ENCODE measurements around the gene LILRA1. TPM values are rescaled to one million over a fixed set of nuclear protein-coding genes. Genes with fewer than 3 reads are reported as not detected.

The LILRA1 gene
- total and polyA plus RNA-seq, 10 of the 15 experiments (the other 5 are each of a cell fraction or from before 2014, with no cell fraction given), result 0.04 TPM; not detected in 9

DNA sequence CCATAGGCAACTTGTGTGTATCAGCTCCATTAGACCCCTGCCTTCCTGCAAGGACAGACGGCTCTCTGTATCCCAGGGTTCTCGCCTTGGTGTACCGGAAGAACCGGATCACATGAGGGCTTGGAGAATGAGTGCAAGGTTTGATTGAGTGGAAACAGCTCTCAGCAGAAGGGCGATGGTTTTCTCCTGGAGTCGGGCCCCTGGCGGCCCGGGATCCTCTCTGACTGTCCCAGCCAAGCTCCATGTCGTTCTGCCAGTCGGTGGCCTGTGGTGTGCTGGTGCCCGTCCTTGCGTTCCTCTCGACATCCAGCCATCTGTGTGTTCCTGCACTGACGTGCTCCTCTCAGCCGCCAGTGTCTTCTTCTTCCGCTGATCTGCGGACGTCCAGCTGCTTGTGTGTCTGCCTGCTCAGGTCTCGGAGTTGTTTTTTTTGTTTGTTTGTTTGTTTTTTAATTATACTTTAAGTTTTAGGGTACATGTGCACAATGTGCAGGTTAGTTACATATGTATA, 53.0 kb downstream of the LILRA1 start (continued):
- TF ChIP-seq, protein P1, sequence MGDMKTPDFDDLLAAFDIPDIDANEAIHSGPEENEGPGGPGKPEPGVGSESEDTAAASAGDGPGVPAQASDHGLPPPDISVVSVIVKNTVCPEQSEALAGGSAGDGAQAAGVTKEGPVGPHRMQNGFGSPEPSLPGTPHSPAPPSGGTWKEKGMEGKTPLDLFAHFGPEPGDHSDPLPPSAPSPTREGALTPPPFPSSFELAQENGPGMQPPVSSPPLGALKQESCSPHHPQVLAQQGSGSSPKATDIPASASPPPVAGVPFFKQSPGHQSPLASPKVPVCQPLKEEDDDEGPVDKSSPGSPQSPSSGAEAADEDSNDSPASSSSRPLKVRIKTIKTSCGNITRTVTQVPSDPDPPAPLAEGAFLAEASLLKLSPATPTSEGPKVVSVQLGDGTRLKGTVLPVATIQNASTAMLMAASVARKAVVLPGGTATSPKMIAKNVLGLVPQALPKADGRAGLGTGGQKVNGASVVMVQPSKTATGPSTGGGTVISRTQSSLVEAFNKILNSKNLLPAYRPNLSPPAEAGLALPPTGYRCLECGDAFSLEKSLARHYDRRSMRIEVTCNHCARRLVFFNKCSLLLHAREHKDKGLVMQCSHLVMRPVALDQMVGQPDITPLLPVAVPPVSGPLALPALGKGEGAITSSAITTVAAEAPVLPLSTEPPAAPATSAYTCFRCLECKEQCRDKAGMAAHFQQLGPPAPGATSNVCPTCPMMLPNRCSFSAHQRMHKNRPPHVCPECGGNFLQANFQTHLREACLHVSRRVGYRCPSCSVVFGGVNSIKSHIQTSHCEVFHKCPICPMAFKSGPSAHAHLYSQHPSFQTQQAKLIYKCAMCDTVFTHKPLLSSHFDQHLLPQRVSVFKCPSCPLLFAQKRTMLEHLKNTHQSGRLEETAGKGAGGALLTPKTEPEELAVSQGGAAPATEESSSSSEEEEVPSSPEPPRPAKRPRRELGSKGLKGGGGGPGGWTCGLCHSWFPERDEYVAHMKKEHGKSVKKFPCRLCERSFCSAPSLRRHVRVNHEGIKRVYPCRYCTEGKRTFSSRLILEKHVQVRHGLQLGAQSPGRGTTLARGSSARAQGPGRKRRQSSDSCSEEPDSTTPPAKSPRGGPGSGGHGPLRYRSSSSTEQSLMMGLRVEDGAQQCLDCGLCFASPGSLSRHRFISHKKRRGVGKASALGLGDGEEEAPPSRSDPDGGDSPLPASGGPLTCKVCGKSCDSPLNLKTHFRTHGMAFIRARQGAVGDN (IDR thresholded peaks at IDR 0.05), result no peak
- no peak for TF ChIP-seq SREBF1 (IDR thresholded peaks at IDR 0.05; ENCODE audit: low read length)
- TF ChIP-seq TCF7 (IDR thresholded peaks at IDR 0.05; ENCODE audit: borderline replicate concordance), result no peak

DNA sequence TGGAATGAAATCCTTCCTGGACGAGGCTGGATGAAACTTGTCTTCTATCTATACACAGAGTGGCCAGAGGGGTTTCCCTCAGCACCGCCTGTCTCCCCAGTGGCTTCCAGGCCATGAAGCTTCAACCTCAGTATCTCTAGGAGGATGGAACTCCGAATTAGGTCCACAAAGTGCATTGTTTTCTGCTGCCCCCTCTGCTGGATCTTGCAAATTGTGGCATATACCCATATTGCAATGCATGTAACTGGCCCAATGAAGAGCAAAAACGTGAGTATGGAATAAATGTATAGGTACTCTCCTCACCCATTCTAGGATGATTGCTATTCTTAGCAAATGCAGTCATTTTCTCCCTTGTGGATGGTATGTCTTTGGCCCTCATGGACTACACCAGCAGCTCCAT, 54.7 kb downstream of the LILRA1 start:
- Histone ChIP-seq H4K20me1 (ENCODE audit: control insufficient read depth, insufficient read depth) (no peaks in the 10 kb centered on the region), H3K4me1 (ENCODE audit: control insufficient read depth, insufficient read depth, low read length) (peaks cover 3% of the 10 kb centered on the region; the same call in 1 of the 2 replicates), H3K9me3 (replicated peaks; ENCODE audit: control insufficient read depth, insufficient read depth, low read length) (no peaks in the 10 kb centered on the region; the same call in 2 of the 3 replicates), H3K79me2 (ENCODE audit: control insufficient read depth, insufficient read depth, low read length) (no peaks in the 10 kb centered on the region), H3K27me3 (replicated peaks in 1 of 2; ENCODE audit: control insufficient read depth in 2 of 2, insufficient read depth in 2 of 2, low read length in 1 of 2) (no peaks in the 10 kb centered on the region; a peak in 1 of 4 replicates), H3K36me3 (ENCODE audit: control insufficient read depth in 2 of 2, insufficient read depth in 2 of 2, low read length in 1 of 2) (no peaks in the 10 kb centered on the region), H3K4me2 (ENCODE audit: control insufficient read depth, insufficient read depth) (no peak overlapping the region), H2AFZ (ENCODE audit: control insufficient read depth, low read depth, low read length) (no peak overlapping the region), H3K4me3 (no peak overlapping the region), H3K27ac (ENCODE audit: control insufficient read depth, insufficient read depth) (no peak overlapping the region), H3K9ac (ENCODE audit: control insufficient read depth, insufficient read depth, low read length) (no peak overlapping the region)
- FAIRE-seq, result peak; percentile 44
- ATAC-seq, result peak; percentile 64
- peak; percentile 43 for TF ChIP-seq RAD21 (IDR thresholded peaks at IDR 0.05; ENCODE audit: insufficient read depth, low read depth, low read length)
- TF ChIP-seq, protein P2, sequence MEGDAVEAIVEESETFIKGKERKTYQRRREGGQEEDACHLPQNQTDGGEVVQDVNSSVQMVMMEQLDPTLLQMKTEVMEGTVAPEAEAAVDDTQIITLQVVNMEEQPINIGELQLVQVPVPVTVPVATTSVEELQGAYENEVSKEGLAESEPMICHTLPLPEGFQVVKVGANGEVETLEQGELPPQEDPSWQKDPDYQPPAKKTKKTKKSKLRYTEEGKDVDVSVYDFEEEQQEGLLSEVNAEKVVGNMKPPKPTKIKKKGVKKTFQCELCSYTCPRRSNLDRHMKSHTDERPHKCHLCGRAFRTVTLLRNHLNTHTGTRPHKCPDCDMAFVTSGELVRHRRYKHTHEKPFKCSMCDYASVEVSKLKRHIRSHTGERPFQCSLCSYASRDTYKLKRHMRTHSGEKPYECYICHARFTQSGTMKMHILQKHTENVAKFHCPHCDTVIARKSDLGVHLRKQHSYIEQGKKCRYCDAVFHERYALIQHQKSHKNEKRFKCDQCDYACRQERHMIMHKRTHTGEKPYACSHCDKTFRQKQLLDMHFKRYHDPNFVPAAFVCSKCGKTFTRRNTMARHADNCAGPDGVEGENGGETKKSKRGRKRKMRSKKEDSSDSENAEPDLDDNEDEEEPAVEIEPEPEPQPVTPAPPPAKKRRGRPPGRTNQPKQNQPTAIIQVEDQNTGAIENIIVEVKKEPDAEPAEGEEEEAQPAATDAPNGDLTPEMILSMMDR (IDR thresholded peaks at IDR 0.05 in 2 of 3, conservative IDR thresholded peaks at IDR 0.05 in 1 of 3; ENCODE audit: control insufficient read depth in 2 of 3, extremely low read depth in 1 of 3, insufficient read depth in 1 of 3, low read depth in 3 of 3, low read length in 3 of 3), result peak in 2 of 3 experiments; percentile 29 to 40; a peak in 3 of 6 replicates
- TF ChIP-seq SMC3 (IDR thresholded peaks at IDR 0.05; ENCODE audit: borderline replicate concordance, low read length), result peak; percentile 49; the same call in 1 of the 2 replicates
- no peak for TF ChIP-seq EGR1 (IDR thresholded peaks at IDR 0.05; ENCODE audit: borderline replicate concordance in 1 of 2, low read depth in 2 of 2, low read length in 2 of 2)
- POLR2A ChIA-PET, result no interaction called here
- intact Hi-C loops (cut with micrococcal nuclease; ENCODE audit: unreplicated experiment) (no loop called here), in situ Hi-C loops (cut with MboI) (no loop called here)
- CTCF ChIA-PET, result interaction anchor here (0.6 to 20.7 kb wide), 6 partner anchors 9 to 168 kb away, joined by 3 to 842 read pairs (median 4); no protein-coding TSS in a partner anchor
- no peak for DNase-seq (ENCODE audit: low read depth, low spot score)
- BruUV-seq (replicated peaks), result no TSS peak
- SMC1A ChIA-PET (ENCODE audit: uncharacterized antibody, unreplicated experiment), result interaction anchor here (0.7 to 3.1 kb wide), 9 partner anchors 9 to 179 kb away, joined by 3 to 20 read pairs (median 4); no protein-coding TSS in a partner anchor
- WGBS (ENCODE audit: insufficient coverage, insufficient replicate concordance, low lambda C conversion rate, missing lambda C conversion rate), result 22% methylated on average over 4 of the region's 4 CpGs
- RAD21 ChIA-PET (ENCODE audit: unreplicated experiment), result interaction anchor here (1.0 to 1.4 kb wide), 2 partner anchors 33 to 166 kb away, joined by 3 to 9 read pairs; no protein-coding TSS in a partner anchor

All from GM12878 (cell line).